ENCODE data around the gene SPRR1A.

SPRR1A gene

DNA sequence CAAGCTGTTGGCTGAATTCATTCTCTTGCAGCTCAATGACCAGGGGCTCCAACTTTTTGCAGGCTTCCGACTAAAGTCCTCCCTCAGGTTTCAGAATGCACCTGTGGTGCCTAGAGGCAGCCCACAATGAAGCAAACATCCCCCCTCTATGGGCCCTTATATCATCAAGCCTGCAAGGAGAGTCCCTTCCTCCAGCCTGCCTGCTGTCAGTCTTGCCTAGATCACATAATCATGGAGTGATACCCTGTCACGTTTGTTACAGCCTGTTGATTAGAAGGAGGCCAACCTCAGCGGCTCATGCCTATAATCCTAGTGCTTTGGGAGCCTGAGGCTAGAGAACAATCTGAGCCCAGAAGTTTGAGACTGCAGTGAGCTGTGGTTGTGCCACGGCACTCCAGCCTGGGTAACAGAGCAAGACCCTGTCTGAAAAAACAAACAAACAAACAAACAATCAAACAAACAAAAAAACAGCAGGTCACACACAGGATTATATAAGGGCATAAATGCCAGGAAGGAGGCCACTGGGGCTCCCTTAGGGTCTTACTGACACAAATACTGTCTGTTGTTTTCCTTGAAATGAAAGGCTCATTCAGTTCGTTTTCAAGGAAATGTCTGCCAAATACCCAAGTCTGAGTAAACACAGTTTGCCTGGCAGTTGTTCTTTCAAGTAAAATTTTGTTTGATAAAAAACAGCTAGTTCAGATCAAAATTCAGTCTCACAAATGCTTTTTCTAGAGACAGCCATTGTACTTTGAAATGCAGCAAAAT is 12.9 kb downstream of the SPRR1A start:
- no peaks in the 10 kb centered on the region for H3K36me3 ChIP-seq (ENCODE audit: control insufficient read depth, insufficient read depth, low read length)
- peaks cover 2% of the 10 kb centered on the region; the same call in 1 of the 2 replicates for H3K27me3 ChIP-seq (replicated peaks; ENCODE audit: control insufficient read depth, insufficient read depth, low read length)
- no peak overlapping the region for H3K4me3 ChIP-seq (replicated peaks; ENCODE audit: low read depth, low read length)
- no peak for DNase-seq (ENCODE audit: extremely low read depth, insufficient read length)
- TF ChIP-seq CTCF (IDR thresholded peaks at IDR 0.05; ENCODE audit: insufficient read depth, low read length, poor library complexity, severe bottlenecking): no peak

DNA sequence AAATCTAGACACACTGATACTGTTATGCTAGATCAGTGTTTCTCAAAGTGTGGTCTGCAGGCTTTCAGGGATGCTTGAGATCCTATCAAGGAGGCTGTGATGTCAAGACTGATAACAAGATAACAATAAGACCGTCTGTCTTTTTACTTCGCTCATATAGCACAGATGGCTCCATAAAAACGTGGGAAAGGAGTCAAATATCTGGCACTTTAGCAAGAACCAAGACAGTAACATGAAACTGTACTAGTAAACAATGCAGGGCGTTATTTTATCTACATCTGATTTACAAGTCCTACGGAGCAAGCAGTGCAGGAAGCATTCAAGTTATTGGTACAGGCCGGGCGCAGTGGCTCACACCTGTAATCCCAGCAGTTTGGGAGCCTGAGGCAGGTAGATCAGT is 14.0 kb downstream of the SPRR1A start:
- DNase-seq (ENCODE audit: extremely low read depth, insufficient read length): no peak
- no peak for TF ChIP-seq CTCF (IDR thresholded peaks at IDR 0.05; ENCODE audit: insufficient read depth, low read length, poor library complexity, severe bottlenecking)
- Histone ChIP-seq H3K4me3 (replicated peaks; ENCODE audit: low read depth, low read length) (no peak overlapping the region), H3K36me3 (ENCODE audit: control insufficient read depth, insufficient read depth, low read length) (no peaks in the 10 kb centered on the region), H3K27me3 (replicated peaks; ENCODE audit: control insufficient read depth, insufficient read depth, low read length) (peaks cover 2% of the 10 kb centered on the region; the same call in 1 of the 2 replicates)

DNA sequence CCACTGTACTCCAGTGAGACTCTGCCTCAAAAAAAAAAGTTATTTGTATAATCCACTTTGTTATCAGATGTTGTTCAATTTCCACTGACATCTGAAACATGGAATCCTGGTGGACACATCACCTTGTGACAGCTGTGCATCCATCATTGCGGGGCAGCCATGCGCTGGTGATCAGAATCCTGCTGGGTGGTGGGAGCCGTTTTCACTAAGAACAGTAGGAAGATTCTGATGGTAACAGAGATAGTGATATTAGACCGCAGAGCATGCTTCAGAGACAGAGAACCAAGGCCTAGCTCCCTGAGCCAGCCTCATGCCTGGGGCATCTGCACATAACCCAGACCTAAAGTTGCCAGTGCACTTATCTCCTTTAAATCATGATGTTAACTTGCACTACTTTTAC is 14.6 kb downstream of the SPRR1A start:
- Histone ChIP-seq H3K4me3 (replicated peaks; ENCODE audit: low read depth, low read length) (no peak overlapping the region), H3K27me3 (replicated peaks; ENCODE audit: control insufficient read depth, insufficient read depth, low read length) (peaks cover 2% of the 10 kb centered on the region; the same call in 1 of the 2 replicates), H3K36me3 (ENCODE audit: control insufficient read depth, insufficient read depth, low read length) (no peaks in the 10 kb centered on the region)
- DNase-seq (ENCODE audit: extremely low read depth, insufficient read length): no peak
- no peak for TF ChIP-seq CTCF (IDR thresholded peaks at IDR 0.05; ENCODE audit: insufficient read depth, low read length, poor library complexity, severe bottlenecking)

- TF ChIP-seq CTCF (IDR thresholded peaks at IDR 0.05; ENCODE audit: insufficient read depth, low read length, poor library complexity, severe bottlenecking): no peak
- no peak overlapping the region for H3K4me3 ChIP-seq (replicated peaks; ENCODE audit: low read depth, low read length)
- H3K27me3 ChIP-seq (replicated peaks; ENCODE audit: control insufficient read depth, insufficient read depth, low read length): peaks cover 2% of the 10 kb centered on the region; the same call in 1 of the 2 replicates
- DNase-seq (ENCODE audit: extremely low read depth, insufficient read length): no peak
- no peaks in the 10 kb centered on the region for H3K36me3 ChIP-seq (ENCODE audit: control insufficient read depth, insufficient read depth, low read length)
Observed at GRCh38 chr1:152999818-153000217, 15.9 kb downstream of the SPRR1A start.

DNA sequence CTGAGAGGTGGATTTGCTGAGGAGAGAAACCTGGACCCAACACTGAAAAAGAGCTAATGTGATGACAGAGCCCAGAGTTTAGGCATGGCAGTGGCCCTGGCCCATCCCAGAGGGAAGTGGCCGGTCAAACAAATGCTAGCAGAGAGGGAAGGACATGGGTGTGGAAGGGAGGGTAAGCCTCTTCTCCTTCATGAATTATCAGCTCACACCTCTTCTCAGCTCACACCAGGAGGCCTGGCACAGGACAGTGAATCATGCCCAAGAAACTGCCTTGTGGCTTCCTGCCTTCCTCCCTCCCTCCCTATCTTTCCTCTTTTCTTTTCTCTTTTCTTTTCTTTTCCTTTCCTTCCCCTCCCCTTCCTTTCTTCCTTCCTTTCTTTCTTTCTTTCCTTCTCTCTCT is 16.4 kb downstream of the SPRR1A start:
- H3K27me3 ChIP-seq (replicated peaks; ENCODE audit: control insufficient read depth, insufficient read depth, low read length): peaks cover 2% of the 10 kb centered on the region; the same call in 1 of the 2 replicates
- H3K36me3 ChIP-seq (ENCODE audit: control insufficient read depth, insufficient read depth, low read length): no peaks in the 10 kb centered on the region
- DNase-seq (ENCODE audit: extremely low read depth, insufficient read length): no peak
- H3K4me3 ChIP-seq (replicated peaks; ENCODE audit: low read depth, low read length): no peak overlapping the region
- TF ChIP-seq CTCF (IDR thresholded peaks at IDR 0.05; ENCODE audit: insufficient read depth, low read length, poor library complexity, severe bottlenecking): no peak
